ENCODE data around the gene LRRC32.

GRCh38 chr11:76623171-76623883 lies 47.2 kb downstream of the LRRC32 start:
- no peak for TF ChIP-seq POLR2AphosphoS5 (IDR thresholded peaks at IDR 0.05; ENCODE audit: low read length)
- no peak for TF ChIP-seq LARP7 (IDR thresholded peaks at IDR 0.05)
- no peak for TF ChIP-seq CTCF (IDR thresholded peaks at IDR 0.05 in 2 of 3, conservative IDR thresholded peaks at IDR 0.05 in 1 of 3; ENCODE audit: control insufficient read depth in 2 of 3, extremely low read depth in 1 of 3, insufficient read depth in 1 of 3, low read depth in 3 of 3, low read length in 3 of 3)
- no peak for TF ChIP-seq RFX5 (IDR thresholded peaks at IDR 0.05; ENCODE audit: low read depth, low read length)
- TF ChIP-seq MTA2 (IDR thresholded peaks at IDR 0.05; ENCODE audit: low read depth), result no peak
- no peak for TF ChIP-seq CREB1 (IDR thresholded peaks at IDR 0.05; ENCODE audit: low read depth)
- no peak for TF ChIP-seq YY1 (IDR thresholded peaks at IDR 0.05; ENCODE audit: low read depth, low read length)
- no peak for TF ChIP-seq CHD4 (IDR thresholded peaks at IDR 0.05)
- no peak for TF ChIP-seq NR2F1 (conservative IDR thresholded peaks at IDR 0.05)
- TF ChIP-seq RCOR1 (conservative IDR thresholded peaks at IDR 0.05; ENCODE audit: low read depth, low read length), result no peak
- TF ChIP-seq SREBF1 (IDR thresholded peaks at IDR 0.05; ENCODE audit: low read length), result no peak
